Erythroblast (primary cell): ENCODE data around the gene ARHGAP5.

Experiments used
- GATA1 ChIP-seq: IDR thresholded peaks from 2 replicates; pipeline ENCODE4 v1.6.1; 2011; ENCODE audit warnings: low read depth, mild to moderate bottlenecking, control low read depth, low read length, moderate library complexity
- POLR2A ChIP-seq: IDR thresholded peaks from 2 replicates; pipeline ENCODE4 v1.6.1; 2011; ENCODE audit warnings: mild to moderate bottlenecking, low read length

- TF ChIP-seq POLR2A (no peak), GATA1 (no peak)
Observed at GRCh38 chr14:32087173-32087861, 10.2 kb downstream of the ARHGAP5 start.
